DND-41 (cell line): ENCODE data around the gene EVI5L.

Source experiments
- ATAC-seq: fragments of 200-7000 bp; cut with Tn5 transposase; 3 replicates; pipeline ENCODE4 v1.9.1; 2021; ENCODE audit warnings: low read depth; ENCODE audit not compliant: insufficient read depth
- DNase-seq: peaks from one replicate; pipeline ENCODE4 v3.0.0-alpha.2; 2020
- H2AFZ ChIP-seq: 2 replicates; pipeline ENCODE4 v1.6.0; 2012; ENCODE audit warnings: low read depth, low read length
- H3K27ac ChIP-seq: 2 replicates; pipeline ENCODE4 v1.5.1; 2012; ENCODE audit warnings: low read length, inconsistent platforms
- H3K27me3 ChIP-seq: fragments of 200-600 bp; sonication (generic); 2 replicates; pipeline ENCODE4 v1.6.0; 2012; ENCODE audit warnings: low read length, mild to moderate bottlenecking, inconsistent platforms; ENCODE audit not compliant: insufficient read depth, poor library complexity
- H3K36me3 ChIP-seq: 2 replicates; pipeline ENCODE4 v1.5.1; 2012; ENCODE audit warnings: low read length, inconsistent platforms; ENCODE audit not compliant: insufficient read depth
- H3K4me1 ChIP-seq: 2 replicates; pipeline ENCODE4 v1.5.1; 2012; ENCODE audit warnings: mild to moderate bottlenecking, low read length; ENCODE audit not compliant: insufficient read depth
- H3K4me2 ChIP-seq: 2 replicates; pipeline ENCODE4 v1.6.0; 2012; ENCODE audit warnings: mild to moderate bottlenecking, moderate library complexity, low read length, inconsistent platforms; ENCODE audit not compliant: insufficient read depth
- H3K4me3 ChIP-seq, 2 experiments: fragments of 200-600 bp in 1 of 2; shearing (Covaris generic) in 1 of 2; 2 replicates each; pipeline ENCODE4 v1.5.1; 2012 to 2016; ENCODE audit warnings: inconsistent platforms in 2 of 2, low read length in 2 of 2, mild to moderate bottlenecking in 2 of 2, low read depth in 1 of 2, moderate library complexity in 1 of 2
- H3K79me2 ChIP-seq: 2 replicates; pipeline ENCODE4 v1.6.0; 2012; ENCODE audit warnings: low read length, inconsistent platforms; ENCODE audit not compliant: insufficient read depth
- H3K9ac ChIP-seq: 2 replicates; pipeline ENCODE4 v1.6.0; 2012; ENCODE audit warnings: low read depth, mild to moderate bottlenecking, inconsistent platforms, low read length, moderate library complexity
- H3K9me3 ChIP-seq: 2 replicates; pipeline ENCODE4 v1.5.1; 2012; ENCODE audit warnings: low read length, moderate library complexity, mild to moderate bottlenecking, inconsistent platforms; ENCODE audit not compliant: insufficient read depth, severe bottlenecking
- H4K20me1 ChIP-seq: 2 replicates; pipeline ENCODE4 v1.6.0; 2012; ENCODE audit warnings: low read length; ENCODE audit not compliant: insufficient read depth
- EZH2 ChIP-seq: IDR thresholded peaks from 3 replicates; pipeline ENCODE4 v1.6.1; 2012; ENCODE audit warnings: borderline replicate concordance, low read depth, mild to moderate bottlenecking, moderate library complexity, low read length, inconsistent platforms; ENCODE audit not compliant: severe bottlenecking
- TF ChIP-seq, protein P1 (sequence below): IDR thresholded peaks from 2 replicates; pipeline ENCODE4 v1.5.1; 2012; ENCODE audit warnings: borderline replicate concordance, low read length, moderate library complexity, mild to moderate bottlenecking; ENCODE audit not compliant: poor library complexity, severe bottlenecking; ENCODE audit errors: extremely low read depth

Gene EVI5L

DNA sequence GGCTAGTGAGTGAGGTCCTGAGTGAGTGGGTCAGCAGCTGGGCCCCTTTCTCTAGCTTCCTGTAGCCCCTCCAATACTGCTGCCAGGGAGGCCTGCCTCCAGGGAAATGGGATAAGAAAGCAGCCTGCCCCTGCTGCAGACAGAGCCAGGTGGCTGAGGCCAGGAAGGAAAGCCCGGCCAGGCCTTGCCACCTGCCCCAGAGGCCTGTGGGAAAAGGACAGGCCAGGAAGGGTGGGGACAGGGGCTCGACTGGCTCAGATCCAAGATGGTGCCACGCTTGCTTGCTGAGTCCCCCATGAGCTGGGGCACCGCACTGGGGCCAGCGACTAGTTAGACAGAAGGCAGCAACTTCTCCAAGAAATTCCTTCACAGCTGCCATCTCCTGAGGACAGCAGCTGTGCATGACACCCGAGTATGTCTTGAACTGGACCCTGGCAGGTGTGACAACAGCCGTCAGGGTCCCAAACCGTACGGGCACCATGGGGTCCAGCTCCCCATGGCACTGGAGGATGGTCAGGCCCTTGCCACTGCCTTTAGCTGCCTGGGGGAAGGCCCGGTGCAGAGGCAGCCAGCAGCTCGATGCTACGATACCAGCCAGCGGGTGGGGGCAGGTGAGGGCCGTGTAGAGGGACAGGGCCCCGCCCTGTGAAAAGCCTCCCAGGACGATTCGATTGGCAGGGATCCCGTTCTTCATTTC is 49.2 kb downstream of the EVI5L start:
- Histone ChIP-seq H3K4me1 (peaks cover 9% of the 10 kb centered on the region), H3K27me3 (no peaks in the 10 kb centered on the region), H4K20me1 (no peaks in the 10 kb centered on the region), H3K27ac (no peak overlapping the region), H2AFZ (no peak overlapping the region), H3K9ac (no peak overlapping the region), H3K9me3 (no peaks in the 10 kb centered on the region), H3K79me2 (no peaks in the 10 kb centered on the region), H3K4me2 (no peak overlapping the region), H3K36me3 (no peaks in the 10 kb centered on the region), H3K4me3 (no peak overlapping the region)
- ATAC-seq (no peak), DNase-seq (no peak)
- TF ChIP-seq EZH2, result no peak
- TF ChIP-seq, protein P1, sequence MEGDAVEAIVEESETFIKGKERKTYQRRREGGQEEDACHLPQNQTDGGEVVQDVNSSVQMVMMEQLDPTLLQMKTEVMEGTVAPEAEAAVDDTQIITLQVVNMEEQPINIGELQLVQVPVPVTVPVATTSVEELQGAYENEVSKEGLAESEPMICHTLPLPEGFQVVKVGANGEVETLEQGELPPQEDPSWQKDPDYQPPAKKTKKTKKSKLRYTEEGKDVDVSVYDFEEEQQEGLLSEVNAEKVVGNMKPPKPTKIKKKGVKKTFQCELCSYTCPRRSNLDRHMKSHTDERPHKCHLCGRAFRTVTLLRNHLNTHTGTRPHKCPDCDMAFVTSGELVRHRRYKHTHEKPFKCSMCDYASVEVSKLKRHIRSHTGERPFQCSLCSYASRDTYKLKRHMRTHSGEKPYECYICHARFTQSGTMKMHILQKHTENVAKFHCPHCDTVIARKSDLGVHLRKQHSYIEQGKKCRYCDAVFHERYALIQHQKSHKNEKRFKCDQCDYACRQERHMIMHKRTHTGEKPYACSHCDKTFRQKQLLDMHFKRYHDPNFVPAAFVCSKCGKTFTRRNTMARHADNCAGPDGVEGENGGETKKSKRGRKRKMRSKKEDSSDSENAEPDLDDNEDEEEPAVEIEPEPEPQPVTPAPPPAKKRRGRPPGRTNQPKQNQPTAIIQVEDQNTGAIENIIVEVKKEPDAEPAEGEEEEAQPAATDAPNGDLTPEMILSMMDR, result no peak

DNA sequence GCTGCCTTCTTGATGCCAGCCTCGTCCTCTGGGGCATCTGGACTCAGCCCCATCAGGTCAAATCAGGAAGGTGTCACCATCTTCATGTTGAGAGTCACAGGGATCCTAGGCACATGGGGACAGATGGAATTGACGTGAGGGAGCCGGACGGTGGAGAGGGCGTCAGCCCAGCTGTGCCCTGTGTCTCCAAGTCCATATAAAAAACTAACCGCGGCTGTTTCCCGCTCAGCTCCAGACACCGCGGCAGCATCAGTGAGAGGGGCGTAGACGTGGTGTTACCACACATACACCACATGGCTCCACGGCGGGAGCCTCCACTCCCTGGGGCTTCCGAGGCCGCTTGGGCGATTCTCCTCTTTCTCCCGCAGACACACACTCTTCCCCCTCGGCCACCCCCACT is 49.8 kb downstream of the EVI5L start:
- Histone ChIP-seq H3K27me3 (no peaks in the 10 kb centered on the region), H3K4me1 (peaks cover 4% of the 10 kb centered on the region), H3K36me3 (no peaks in the 10 kb centered on the region), H3K4me3 (no peak overlapping the region), H3K79me2 (no peaks in the 10 kb centered on the region), H2AFZ (no peak overlapping the region), H3K9ac (no peak overlapping the region), H3K9me3 (no peaks in the 10 kb centered on the region), H3K27ac (no peak overlapping the region), H4K20me1 (no peaks in the 10 kb centered on the region), H3K4me2 (no peak overlapping the region)
- DNase-seq (no peak), ATAC-seq (no peak)
- no peak for TF ChIP-seq EZH2
- TF ChIP-seq, protein P1, result no peak

DNA sequence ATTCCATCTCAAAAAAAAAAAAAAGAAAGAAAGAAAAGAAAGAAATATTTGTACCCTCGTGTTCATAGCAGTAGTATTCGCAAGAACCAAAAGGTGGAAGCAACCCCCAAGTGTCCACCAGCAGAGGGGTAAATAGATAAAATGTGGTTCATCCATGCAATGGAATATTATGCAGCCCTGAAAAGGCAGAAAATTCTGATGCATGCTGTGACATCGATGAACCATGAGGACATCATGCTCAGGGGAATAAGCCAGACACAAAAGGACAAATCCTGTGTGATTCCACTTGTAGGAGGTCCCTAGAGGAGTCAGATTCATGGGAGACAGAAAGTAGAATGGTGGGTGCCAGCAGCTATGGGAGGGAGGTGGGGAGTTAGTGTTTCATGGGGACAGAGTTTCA is 51.9 kb downstream of the EVI5L start:
- Histone ChIP-seq H3K36me3 (no peaks in the 10 kb centered on the region), H3K9ac (no peak overlapping the region), H4K20me1 (no peaks in the 10 kb centered on the region), H3K9me3 (no peaks in the 10 kb centered on the region), H3K4me2 (no peak overlapping the region), H3K79me2 (no peaks in the 10 kb centered on the region), H2AFZ (no peak overlapping the region), H3K27ac (no peak overlapping the region), H3K4me3 (no peak overlapping the region), H3K4me1 (peaks cover 3% of the 10 kb centered on the region; the same call in 1 of the 2 replicates), H3K27me3 (no peaks in the 10 kb centered on the region)
- DNase-seq (no peak), ATAC-seq (no peak)
- TF ChIP-seq, protein P1, result no peak
- no peak for TF ChIP-seq EZH2
